ENCODE results near the gene TBC1D3B.
"Not testable (repeated sequence)": the region's sequence is repeated elsewhere in the genome, so short reads cannot be mapped to it uniquely, and the experiment has no call there.

GRCh38 chr17:36207383-36207782 is 30.9 kb upstream of the TBC1D3B start:
- not testable (repeated sequence) for TF ChIP-seq CTCF, POLR2A (IDR thresholded peaks at IDR 0.05)

Measured in body of pancreas (tissue), 4 donors.